ENCODE results near the gene DCHS1.

The DCHS1 gene

DNA sequence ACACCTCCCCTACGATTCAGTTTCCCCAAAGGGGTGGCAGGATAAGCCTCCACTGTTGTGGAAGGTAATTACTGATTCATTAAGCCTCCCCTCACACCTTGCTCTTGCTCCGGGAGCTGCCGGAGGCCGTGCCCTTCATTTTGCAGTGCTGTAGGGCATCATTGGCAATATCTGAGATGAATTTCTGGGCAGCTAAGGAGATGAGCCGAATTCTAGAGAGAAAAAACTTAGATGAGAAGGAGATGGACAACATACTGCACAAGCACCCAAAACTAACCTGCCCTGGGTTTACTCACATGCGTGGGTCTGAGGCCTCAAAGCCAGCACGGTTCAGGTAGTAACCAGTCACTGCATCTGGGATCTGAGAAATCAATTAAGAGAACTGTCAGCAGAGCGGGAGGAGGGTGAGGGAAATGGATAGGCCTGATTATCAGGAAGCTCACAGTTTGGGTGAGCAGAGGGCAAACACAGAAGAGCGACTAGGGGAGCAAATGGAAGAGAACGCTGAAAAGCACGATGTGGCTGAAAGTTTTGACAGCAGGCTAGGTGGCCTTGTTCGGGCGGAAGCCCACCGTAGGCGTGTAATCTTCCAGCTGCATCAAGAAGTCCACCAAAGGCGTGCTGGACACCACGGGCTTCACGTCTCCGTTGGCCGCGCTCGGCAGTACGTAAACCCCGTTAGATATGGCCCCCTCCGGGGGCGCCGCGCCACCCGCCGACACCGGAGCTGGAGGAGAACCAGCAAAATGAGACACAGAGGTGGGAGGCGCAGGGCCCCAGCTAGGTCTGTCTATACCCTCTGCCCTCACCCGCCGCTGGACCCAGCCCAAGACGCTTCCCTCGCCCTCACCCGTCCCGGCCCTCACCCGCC lies 44.3 kb downstream of the DCHS1 start:
- ATAC-seq: peak; percentile 0; the same call in 1 of the 3 replicates
- 0 out of 2 replicates have a peak, but pooled peaks have one; percentile 10 for TF ChIP-seq ESRRG (CRISPR knock-in tag; IDR thresholded peaks at IDR 0.05)
- TF ChIP-seq, protein P1, sequence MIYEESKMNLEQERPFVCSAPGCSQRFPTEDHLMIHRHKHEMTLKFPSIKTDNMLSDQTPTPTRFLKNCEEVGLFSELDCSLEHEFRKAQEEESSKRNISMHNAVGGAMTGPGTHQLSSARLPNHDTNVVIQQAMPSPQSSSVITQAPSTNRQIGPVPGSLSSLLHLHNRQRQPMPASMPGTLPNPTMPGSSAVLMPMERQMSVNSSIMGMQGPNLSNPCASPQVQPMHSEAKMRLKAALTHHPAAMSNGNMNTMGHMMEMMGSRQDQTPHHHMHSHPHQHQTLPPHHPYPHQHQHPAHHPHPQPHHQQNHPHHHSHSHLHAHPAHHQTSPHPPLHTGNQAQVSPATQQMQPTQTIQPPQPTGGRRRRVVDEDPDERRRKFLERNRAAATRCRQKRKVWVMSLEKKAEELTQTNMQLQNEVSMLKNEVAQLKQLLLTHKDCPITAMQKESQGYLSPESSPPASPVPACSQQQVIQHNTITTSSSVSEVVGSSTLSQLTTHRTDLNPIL (CRISPR knock-in tag; IDR thresholded peaks at IDR 0.05; ENCODE audit: low read depth): no peak
- 0 out of 2 replicates have a peak, but pooled peaks have one; percentile 58 for TF ChIP-seq GLIS3 (CRISPR knock-in tag; IDR thresholded peaks at IDR 0.05)
- TF ChIP-seq TCF4 (CRISPR knock-in tag; IDR thresholded peaks at IDR 0.05; ENCODE audit: borderline replicate concordance): no peak
- no peak for TF ChIP-seq ARNTL (CRISPR knock-in tag; IDR thresholded peaks at IDR 0.05; ENCODE audit: borderline replicate concordance, low read depth)
- TF ChIP-seq, protein P2, sequence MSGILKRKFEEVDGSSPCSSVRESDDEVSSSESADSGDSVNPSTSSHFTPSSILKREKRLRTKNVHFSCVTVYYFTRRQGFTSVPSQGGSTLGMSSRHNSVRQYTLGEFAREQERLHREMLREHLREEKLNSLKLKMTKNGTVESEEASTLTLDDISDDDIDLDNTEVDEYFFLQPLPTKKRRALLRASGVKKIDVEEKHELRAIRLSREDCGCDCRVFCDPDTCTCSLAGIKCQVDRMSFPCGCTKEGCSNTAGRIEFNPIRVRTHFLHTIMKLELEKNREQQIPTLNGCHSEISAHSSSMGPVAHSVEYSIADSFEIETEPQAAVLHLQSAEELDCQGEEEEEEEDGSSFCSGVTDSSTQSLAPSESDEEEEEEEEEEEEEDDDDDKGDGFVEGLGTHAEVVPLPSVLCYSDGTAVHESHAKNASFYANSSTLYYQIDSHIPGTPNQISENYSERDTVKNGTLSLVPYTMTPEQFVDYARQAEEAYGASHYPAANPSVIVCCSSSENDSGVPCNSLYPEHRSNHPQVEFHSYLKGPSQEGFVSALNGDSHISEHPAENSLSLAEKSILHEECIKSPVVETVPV (CRISPR knock-in tag; IDR thresholded peaks at IDR 0.05): peak; percentile 60; the same call in 1 of the 2 replicates
- no peak for TF ChIP-seq CSDC2 (CRISPR knock-in tag; IDR thresholded peaks at IDR 0.05)
- no peak for TF ChIP-seq ZFP30 (CRISPR knock-in tag; IDR thresholded peaks at IDR 0.05)
- TF ChIP-seq, protein P3, sequence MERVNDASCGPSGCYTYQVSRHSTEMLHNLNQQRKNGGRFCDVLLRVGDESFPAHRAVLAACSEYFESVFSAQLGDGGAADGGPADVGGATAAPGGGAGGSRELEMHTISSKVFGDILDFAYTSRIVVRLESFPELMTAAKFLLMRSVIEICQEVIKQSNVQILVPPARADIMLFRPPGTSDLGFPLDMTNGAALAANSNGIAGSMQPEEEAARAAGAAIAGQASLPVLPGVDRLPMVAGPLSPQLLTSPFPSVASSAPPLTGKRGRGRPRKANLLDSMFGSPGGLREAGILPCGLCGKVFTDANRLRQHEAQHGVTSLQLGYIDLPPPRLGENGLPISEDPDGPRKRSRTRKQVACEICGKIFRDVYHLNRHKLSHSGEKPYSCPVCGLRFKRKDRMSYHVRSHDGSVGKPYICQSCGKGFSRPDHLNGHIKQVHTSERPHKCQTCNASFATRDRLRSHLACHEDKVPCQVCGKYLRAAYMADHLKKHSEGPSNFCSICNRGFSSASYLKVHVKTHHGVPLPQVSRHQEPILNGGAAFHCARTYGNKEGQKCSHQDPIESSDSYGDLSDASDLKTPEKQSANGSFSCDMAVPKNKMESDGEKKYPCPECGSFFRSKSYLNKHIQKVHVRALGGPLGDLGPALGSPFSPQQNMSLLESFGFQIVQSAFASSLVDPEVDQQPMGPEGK (CRISPR knock-in tag; IDR thresholded peaks at IDR 0.05; ENCODE audit: borderline replicate concordance): no peak; the same call in 1 of the 2 replicates

DNA sequence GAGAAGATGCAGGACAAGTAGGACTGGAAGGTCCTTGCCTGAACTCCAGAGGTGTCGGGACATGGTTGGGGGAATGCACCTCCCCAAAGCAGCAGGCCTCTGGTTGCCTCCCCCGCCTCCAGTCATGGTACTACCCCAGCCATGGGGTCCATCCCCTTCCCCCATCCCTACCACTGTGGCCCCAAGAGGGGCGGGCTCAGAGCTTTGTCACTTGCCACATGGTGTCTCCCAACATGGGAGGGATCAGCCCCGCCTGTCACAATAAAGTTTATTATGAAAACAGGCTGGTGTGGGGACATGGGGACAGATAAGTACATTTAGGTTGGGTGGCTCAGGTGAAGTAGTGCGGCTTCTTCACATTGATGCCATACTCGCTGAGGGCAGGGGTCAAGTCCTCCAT lies 45.0 kb downstream of the DCHS1 start:
- no peak for ATAC-seq
- TF ChIP-seq, protein P4, sequence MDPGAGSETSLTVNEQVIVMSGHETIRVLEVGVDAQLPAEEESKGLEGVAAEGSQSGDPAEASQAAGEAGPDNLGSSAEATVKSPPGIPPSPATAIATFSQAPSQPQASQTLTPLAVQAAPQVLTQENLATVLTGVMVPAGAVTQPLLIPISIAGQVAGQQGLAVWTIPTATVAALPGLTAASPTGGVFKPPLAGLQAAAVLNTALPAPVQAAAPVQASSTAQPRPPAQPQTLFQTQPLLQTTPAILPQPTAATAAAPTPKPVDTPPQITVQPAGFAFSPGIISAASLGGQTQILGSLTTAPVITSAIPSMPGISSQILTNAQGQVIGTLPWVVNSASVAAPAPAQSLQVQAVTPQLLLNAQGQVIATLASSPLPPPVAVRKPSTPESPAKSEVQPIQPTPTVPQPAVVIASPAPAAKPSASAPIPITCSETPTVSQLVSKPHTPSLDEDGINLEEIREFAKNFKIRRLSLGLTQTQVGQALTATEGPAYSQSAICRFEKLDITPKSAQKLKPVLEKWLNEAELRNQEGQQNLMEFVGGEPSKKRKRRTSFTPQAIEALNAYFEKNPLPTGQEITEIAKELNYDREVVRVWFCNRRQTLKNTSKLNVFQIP (CRISPR knock-in tag; IDR thresholded peaks at IDR 0.05; ENCODE audit: borderline replicate concordance, low read depth): no peak
- no peak for TF ChIP-seq CSDC2 (CRISPR knock-in tag; IDR thresholded peaks at IDR 0.05)
- no peak for TF ChIP-seq TCF4 (CRISPR knock-in tag; IDR thresholded peaks at IDR 0.05; ENCODE audit: borderline replicate concordance)
- TF ChIP-seq ZFP3 (CRISPR knock-in tag; IDR thresholded peaks at IDR 0.05): no peak
- TF ChIP-seq ZNF70 (CRISPR knock-in tag; IDR thresholded peaks at IDR 0.05): no peak
- TF ChIP-seq ARNTL (CRISPR knock-in tag; IDR thresholded peaks at IDR 0.05; ENCODE audit: borderline replicate concordance, low read depth): no peak
- TF ChIP-seq RARB (CRISPR knock-in tag; IDR thresholded peaks at IDR 0.05): no peak
- TF ChIP-seq SNAI2 (CRISPR knock-in tag; IDR thresholded peaks at IDR 0.05): no peak
- TF ChIP-seq ESRRG (CRISPR knock-in tag; IDR thresholded peaks at IDR 0.05): no peak
- no peak for TF ChIP-seq ZC3H10 (CRISPR knock-in tag; IDR thresholded peaks at IDR 0.05)
- no peak for TF ChIP-seq ZNF565 (CRISPR knock-in tag; conservative IDR thresholded peaks at IDR 0.05; ENCODE audit: low read depth)
- no peak for TF ChIP-seq GLIS3 (CRISPR knock-in tag; IDR thresholded peaks at IDR 0.05)
- no peak for TF ChIP-seq ZNF8 (CRISPR knock-in tag; IDR thresholded peaks at IDR 0.05)
- no peak for TF ChIP-seq BACH2 (CRISPR knock-in tag; IDR thresholded peaks at IDR 0.05; ENCODE audit: borderline replicate concordance)
- TF ChIP-seq, protein P1 (CRISPR knock-in tag; IDR thresholded peaks at IDR 0.05; ENCODE audit: low read depth): no peak
- TF ChIP-seq, protein P2 (CRISPR knock-in tag; IDR thresholded peaks at IDR 0.05): no peak
- no peak for TF ChIP-seq TOX (CRISPR knock-in tag; IDR thresholded peaks at IDR 0.05; ENCODE audit: borderline replicate concordance)

Measured in SK-N-SH treated with all-trans-retinoic acid at 6 μM for 48 hours (cell line).